Vagina (tissue), 2 donors: Measurements from ENCODE around the gene MAGEA2B. TPM values are rescaled to one million over a fixed set of nuclear protein-coding genes. Genes with fewer than 3 reads are reported as not detected.
"Not testable (repeated sequence)": the region's sequence is repeated elsewhere in the genome, so short reads cannot be mapped to it uniquely, and the experiment has no call there.

Source experiments
- DNase-seq, 2 donors: peaks; one replicate each; pipeline ENCODE4 v3.0.0-alpha.2; 2017; ENCODE audit errors: extremely low spot score in 2 of 2
- H3K27ac ChIP-seq: fragments of 200-600 bp; sonication (generic); one replicate; pipeline ENCODE4 v1.5.1; 2019
- H3K27me3 ChIP-seq: fragments of 200-600 bp; sonication (generic); one replicate; pipeline ENCODE4 v1.5.1; 2019
- H3K36me3 ChIP-seq, 2 donors: fragments of 200-600 bp; sonication (generic); one replicate each; pipeline ENCODE4 v1.5.1; 2017 to 2019
- H3K4me1 ChIP-seq: fragments of 200-600 bp; sonication (generic); one replicate; pipeline ENCODE4 v1.5.1; 2019
- H3K4me3 ChIP-seq, 2 donors: fragments of 200-600 bp; sonication (generic); 1 replicate in 1 of 2; 2 replicates in 1 of 2; pipeline ENCODE4 v1.5.1; 2016 to 2019
- H3K9me3 ChIP-seq: fragments of 200-600 bp; sonication (generic); one replicate; pipeline ENCODE4 v1.5.1; 2019
- POLR2A ChIP-seq, 2 donors: fragments of 450-650 bp; IDR thresholded peaks; one replicate each; pipeline ENCODE4 v1.6.1; 2017; ENCODE audit warnings: antibody characterized with exemption in 2 of 2, mild to moderate bottlenecking in 2 of 2, moderate library complexity in 2 of 2
- POLR2AphosphoS5 ChIP-seq, 2 donors: sonication (generic); formaldehyde crosslinking; IDR thresholded peaks; one replicate each; pipeline ENCODE4 v1.9.0; 2017; ENCODE audit warnings: antibody characterized with exemption in 2 of 2, mild to moderate bottlenecking in 2 of 2, low read depth in 1 of 2; ENCODE audit not compliant: insufficient read depth in 1 of 2
- intact Hi-C: fragments of 100-400 bp; cut with DNase I; formaldehyde crosslinking; loops from one replicate; pipeline ENCODE4 v1.15.1; 2023
- total RNA-seq: library from RNA; depleted of rRNA; stranded (reverse); fragments of >200 nt; gene quantifications from one replicate; pipeline ENCODE4 v1.2.3, GENCODE V29; 2016
- TF ChIP-seq, protein P1 (sequence below), 3 experiments: fragments of 450-650 bp in 2 of 3; fragments of 200-600 bp in 1 of 3; sonication (generic) in 1 of 3; IDR thresholded peaks; one replicate each; pipeline ENCODE4 v1.5.1; 2017 to 2019; ENCODE audit warnings: antibody characterized with exemption in 3 of 3, mild to moderate bottlenecking in 2 of 3, moderate library complexity in 2 of 3

MAGEA2B gene
- total RNA-seq, 1 donor from 2014 or later, result not detected

DNA sequence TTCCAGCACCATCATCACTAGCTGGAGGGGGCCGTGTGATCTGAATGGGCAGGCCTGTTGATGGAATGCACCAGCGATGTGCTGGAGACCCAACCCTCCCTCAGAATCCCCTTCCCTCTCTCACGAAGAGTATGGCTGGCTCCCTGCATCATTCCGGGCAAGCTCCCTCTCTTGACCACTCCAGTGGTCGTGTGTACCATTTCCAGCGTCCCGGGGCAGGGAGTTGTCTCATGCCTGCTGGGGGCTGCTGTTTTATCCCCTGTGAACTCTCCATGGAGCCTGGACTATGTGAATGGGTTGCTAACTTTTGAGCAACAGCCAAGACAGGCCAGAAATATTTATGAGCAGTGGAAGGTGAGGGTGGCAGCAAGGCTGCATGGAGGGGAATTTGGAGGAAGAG lies 11.0 kb downstream of the MAGEA2B start:
- Histone ChIP-seq H3K27ac (no peak overlapping the region), H3K9me3 (no peaks in the 10 kb centered on the region), H3K4me3 (no peak overlapping the region), H3K4me1 (no peaks in the 10 kb centered on the region), H3K27me3 (no peaks in the 10 kb centered on the region), H3K36me3 (no peaks in the 10 kb centered on the region)
- TF ChIP-seq, protein P1, sequence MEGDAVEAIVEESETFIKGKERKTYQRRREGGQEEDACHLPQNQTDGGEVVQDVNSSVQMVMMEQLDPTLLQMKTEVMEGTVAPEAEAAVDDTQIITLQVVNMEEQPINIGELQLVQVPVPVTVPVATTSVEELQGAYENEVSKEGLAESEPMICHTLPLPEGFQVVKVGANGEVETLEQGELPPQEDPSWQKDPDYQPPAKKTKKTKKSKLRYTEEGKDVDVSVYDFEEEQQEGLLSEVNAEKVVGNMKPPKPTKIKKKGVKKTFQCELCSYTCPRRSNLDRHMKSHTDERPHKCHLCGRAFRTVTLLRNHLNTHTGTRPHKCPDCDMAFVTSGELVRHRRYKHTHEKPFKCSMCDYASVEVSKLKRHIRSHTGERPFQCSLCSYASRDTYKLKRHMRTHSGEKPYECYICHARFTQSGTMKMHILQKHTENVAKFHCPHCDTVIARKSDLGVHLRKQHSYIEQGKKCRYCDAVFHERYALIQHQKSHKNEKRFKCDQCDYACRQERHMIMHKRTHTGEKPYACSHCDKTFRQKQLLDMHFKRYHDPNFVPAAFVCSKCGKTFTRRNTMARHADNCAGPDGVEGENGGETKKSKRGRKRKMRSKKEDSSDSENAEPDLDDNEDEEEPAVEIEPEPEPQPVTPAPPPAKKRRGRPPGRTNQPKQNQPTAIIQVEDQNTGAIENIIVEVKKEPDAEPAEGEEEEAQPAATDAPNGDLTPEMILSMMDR (IDR thresholded peaks at IDR 0.05), result no peak
- no peak for TF ChIP-seq POLR2AphosphoS5 (IDR thresholded peaks at IDR 0.05; ENCODE audit: insufficient read depth in 1 of 2, low read depth in 1 of 2)
- no peak for TF ChIP-seq POLR2A (IDR thresholded peaks at IDR 0.05)
- intact Hi-C loops, result no loop called here
- no peak for DNase-seq

DNA sequence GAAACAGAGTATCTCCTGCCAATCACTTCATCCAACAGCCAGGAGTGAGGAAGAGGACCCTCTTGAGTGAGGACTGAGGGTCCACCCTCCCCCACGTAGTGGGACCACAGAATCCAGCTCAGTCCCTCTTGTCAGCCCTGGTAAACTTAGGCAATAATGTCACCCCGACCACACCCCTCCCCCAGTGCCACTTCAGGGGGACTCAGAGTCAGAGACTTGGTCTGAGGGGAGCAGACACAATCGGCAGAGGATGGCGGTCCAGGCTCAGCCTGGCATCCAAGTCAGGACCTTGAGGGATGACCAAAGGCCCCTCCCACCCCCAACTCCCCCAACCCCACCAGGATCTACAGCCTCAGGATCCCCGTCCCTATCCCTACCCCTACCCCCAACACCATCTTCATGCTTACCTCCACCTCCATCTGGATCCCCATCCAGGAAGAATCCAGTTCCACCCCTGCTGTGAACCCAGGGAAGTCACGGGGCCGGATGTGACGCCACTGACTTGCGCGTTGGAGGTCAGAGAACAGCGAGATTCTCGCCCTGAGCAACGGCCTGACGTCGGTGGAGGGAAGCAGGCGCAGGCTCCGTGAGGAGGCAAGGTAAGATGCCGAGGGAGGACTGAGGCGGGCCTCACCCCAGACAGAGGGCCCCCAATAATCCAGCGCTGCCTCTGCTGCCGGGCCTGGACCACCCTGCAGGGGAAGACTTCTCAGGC lies 19.0 kb downstream of the MAGEA2B start, which contains the start of the genes CSAG1 and MAGEA12:
Gene CSAG1 (minus strand): TSS at position 461 of the 715 bp plus-strand sequence. CDS start 1,261 bp downstream, outside the sequence.
Gene MAGEA12 (plus strand): TSS at position 497 of the 715 bp plus-strand sequence. CDS start 2,405 bp downstream, outside the sequence.
- Histone ChIP-seq H3K27me3 (no peaks in the 10 kb centered on the region), H3K4me3 (no peak within 1 kb of the TSS), H3K4me1 (no peaks in the 10 kb centered on the region), H3K9me3 (no peaks in the 10 kb centered on the region), H3K27ac (no peak within 1 kb of the TSS), H3K36me3 (no peaks in the 10 kb centered on the region)
- intact Hi-C loops, result no loop called here
- TF ChIP-seq, protein P1 (IDR thresholded peaks at IDR 0.05), result no peak
- no peak for TF ChIP-seq POLR2A (IDR thresholded peaks at IDR 0.05)
- no peak for TF ChIP-seq POLR2AphosphoS5 (IDR thresholded peaks at IDR 0.05; ENCODE audit: insufficient read depth in 1 of 2, low read depth in 1 of 2)
- peak; percentile 64 to 74 for DNase-seq

DNA sequence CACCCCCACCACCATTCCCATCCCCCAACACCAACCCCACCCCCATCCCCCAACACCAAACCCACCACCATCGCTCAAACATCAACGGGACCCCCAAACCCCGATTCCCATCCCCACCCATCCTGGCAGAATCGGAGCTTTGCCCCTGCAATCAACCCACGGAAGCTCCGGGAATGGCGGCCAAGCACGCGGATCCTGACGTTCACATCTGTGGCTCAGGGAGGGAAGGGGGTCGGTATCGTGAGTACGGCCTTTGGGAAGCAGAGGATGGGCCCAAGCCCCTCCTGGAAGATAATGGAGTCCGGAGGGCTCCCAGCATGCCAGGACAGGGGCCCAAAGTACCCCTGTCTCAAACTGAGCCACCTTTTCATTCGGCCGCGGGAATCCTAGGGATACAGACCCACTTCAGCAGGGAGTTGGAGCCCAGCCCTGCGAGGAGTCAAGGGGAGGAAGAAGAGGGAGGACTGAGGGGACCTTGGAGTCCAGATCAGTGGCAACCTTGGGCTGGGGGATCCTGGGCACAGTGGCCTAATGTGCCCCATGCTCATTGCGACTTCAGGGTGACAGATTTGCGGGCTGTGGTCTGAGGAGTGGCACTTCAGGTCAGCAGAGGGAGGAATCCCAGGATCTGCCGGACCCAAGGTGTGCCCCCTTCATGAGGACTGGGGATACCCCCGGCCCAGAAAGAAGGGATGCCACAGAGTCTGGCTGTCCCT lies 19.9 kb downstream of the MAGEA2B start:
- H3K27me3 ChIP-seq, H3K9me3 ChIP-seq, H3K4me1 ChIP-seq, H3K36me3 ChIP-seq, H3K4me3 ChIP-seq, intact Hi-C loops, H3K27ac ChIP-seq: not testable (repeated sequence)
- DNase-seq, result peak in 1 of 2 donors; percentile 81

DNA sequence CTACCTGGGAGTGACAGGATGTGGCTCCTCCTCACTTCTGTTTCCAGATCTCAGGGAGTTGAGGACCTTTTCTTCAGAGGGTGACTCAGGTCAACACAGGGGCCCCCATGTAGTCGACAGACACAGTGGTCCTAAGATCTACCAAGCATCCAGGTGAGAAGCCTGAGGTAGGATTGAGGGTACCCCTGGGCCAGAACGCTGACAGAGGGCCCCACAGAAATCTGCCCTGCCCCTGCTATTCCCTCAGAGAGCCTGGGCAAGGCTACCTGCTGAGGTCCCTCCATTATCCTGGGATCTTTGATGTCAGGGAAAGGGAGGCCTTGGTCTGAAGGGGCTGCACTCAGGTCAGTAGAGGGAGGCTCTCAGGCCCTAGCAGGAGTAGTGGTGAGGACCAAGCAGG lies 20.7 kb downstream of the MAGEA2B start:
- H3K9me3 ChIP-seq, result no peaks in the 10 kb centered on the region
- no peaks in the 10 kb centered on the region for H3K27me3 ChIP-seq
- H3K4me3 ChIP-seq, result no peak overlapping the region
- TF ChIP-seq POLR2AphosphoS5 (IDR thresholded peaks at IDR 0.05; ENCODE audit: insufficient read depth in 1 of 2, low read depth in 1 of 2), result no peak
- TF ChIP-seq, protein P1 (IDR thresholded peaks at IDR 0.05), result no peak
- TF ChIP-seq POLR2A (IDR thresholded peaks at IDR 0.05), result no peak
- intact Hi-C loops, result no loop called here
- H3K36me3 ChIP-seq, result no peaks in the 10 kb centered on the region
- DNase-seq, result peak in 1 of 2 donors; percentile 67
- H3K27ac ChIP-seq, result no peak overlapping the region
- no peaks in the 10 kb centered on the region for H3K4me1 ChIP-seq

DNA sequence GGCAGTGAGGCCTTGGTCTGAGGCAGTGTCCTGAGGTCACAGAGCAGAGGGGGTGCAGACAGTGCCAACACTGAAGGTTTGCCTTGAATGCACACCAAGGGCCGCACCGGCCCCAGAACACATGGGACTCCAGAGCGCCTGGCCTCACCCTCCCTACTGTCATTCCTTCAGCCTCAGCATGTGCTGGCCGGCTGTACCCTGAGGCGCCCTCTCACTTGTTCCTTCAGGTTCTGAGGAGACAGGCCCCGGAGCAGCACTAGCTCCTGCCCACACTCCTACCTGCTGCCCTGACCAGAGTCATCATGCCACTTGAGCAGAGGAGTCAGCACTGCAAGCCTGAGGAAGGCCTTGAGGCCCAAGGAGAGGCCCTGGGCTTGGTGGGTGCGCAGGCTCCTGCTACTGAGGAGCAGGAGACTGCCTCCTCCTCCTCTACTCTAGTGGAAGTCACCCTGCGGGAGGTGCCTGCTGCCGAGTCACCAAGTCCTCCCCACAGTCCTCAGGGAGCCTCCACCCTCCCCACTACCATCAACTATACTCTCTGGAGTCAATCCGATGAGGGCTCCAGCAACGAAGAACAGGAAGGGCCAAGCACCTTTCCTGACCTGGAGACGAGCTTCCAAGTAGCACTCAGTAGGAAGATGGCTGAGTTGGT lies 21.6 kb downstream of the MAGEA2B start:
- H3K4me3 ChIP-seq, result no peak overlapping the region
- no peaks in the 10 kb centered on the region for H3K36me3 ChIP-seq
- H3K27me3 ChIP-seq, result no peaks in the 10 kb centered on the region
- no peak overlapping the region for H3K27ac ChIP-seq
- intact Hi-C loops, result no loop called here
- no peaks in the 10 kb centered on the region for H3K9me3 ChIP-seq
- peak; percentile 72 to 79 for DNase-seq
- H3K4me1 ChIP-seq, result no peaks in the 10 kb centered on the region
- TF ChIP-seq POLR2A (IDR thresholded peaks at IDR 0.05) (no peak), POLR2AphosphoS5 (IDR thresholded peaks at IDR 0.05; ENCODE audit: insufficient read depth in 1 of 2, low read depth in 1 of 2) (no peak)
- TF ChIP-seq, protein P1 (IDR thresholded peaks at IDR 0.05), result no peak

DNA sequence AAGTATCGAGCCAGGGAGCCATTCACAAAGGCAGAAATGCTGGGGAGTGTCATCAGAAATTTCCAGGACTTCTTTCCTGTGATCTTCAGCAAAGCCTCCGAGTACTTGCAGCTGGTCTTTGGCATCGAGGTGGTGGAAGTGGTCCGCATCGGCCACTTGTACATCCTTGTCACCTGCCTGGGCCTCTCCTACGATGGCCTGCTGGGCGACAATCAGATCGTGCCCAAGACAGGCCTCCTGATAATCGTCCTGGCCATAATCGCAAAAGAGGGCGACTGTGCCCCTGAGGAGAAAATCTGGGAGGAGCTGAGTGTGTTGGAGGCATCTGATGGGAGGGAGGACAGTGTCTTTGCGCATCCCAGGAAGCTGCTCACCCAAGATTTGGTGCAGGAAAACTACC lies 22.1 kb downstream of the MAGEA2B start:
- intact Hi-C loops, H3K36me3 ChIP-seq: not testable (repeated sequence)

More for the DNA sequence above, 22.1 kb downstream of the MAGEA2B start:
- H3K27me3 ChIP-seq, H3K9me3 ChIP-seq, H3K4me1 ChIP-seq, H3K4me3 ChIP-seq, H3K27ac ChIP-seq: not testable (repeated sequence)
- peak in 1 of 2 donors; percentile 61 for DNase-seq
